A673 (cell line): ENCODE data around the gene KIF26B. TPM values are rescaled to one million over a fixed set of nuclear protein-coding genes. Genes with fewer than 3 reads are reported as not detected.

Source experiments
- BruUV-seq: library from RNA; stranded (reverse); fragments of 400-500 nt; replicated peaks from 2 replicates; lab custom pipeline; 2021; lab: Mats Ljungman, UMichigan
- CTCF ChIA-PET: fragments of 300-600 bp; sonication (Branson Sonifier 250); formaldehyde crosslinking; loops from one replicate; lab custom pipeline; 2022; ENCODE audit warnings: antibody characterized with exemption; lab: Charles Lee
- POLR2A ChIA-PET: fragments of 300-600 bp; sonication (Branson Sonifier 250); formaldehyde crosslinking; loops from one replicate; lab custom pipeline; 2022; ENCODE audit warnings: antibody characterized with exemption; ENCODE audit not compliant: low non-redundant PET; lab: Charles Lee
- DNase-seq: peaks from one replicate; pipeline ENCODE4 v3.0.0-alpha.2; 2015; ENCODE audit warnings: low spot score
- H3K27ac ChIP-seq: fragments of 200-600 bp; sonication (generic); 2 replicates; pipeline ENCODE4 v1.5.1; 2016; ENCODE audit warnings: mixed run types, low read depth, mild to moderate bottlenecking, mixed read lengths, antibody characterized with exemption, low read length; ENCODE audit not compliant: poor library complexity, severe bottlenecking
- H3K27me3 ChIP-seq: fragments of 200-600 bp; sonication (generic); replicated peaks from 2 replicates; pipeline ENCODE4 v1.6.1; 2017; ENCODE audit warnings: mixed run types, low read depth, mild to moderate bottlenecking, mixed read lengths, antibody characterized with exemption, low read length; ENCODE audit not compliant: insufficient read depth, poor library complexity
- H3K36me3 ChIP-seq: fragments of 200-600 bp; sonication (generic); 2 replicates; pipeline ENCODE4 v1.6.1; 2016; ENCODE audit warnings: mixed run types, mild to moderate bottlenecking, mixed read lengths, antibody characterized with exemption, low read length; ENCODE audit not compliant: insufficient read depth, poor library complexity, severe bottlenecking
- H3K4me1 ChIP-seq: fragments of 200-600 bp; sonication (generic); 2 replicates; pipeline ENCODE4 v1.6.1; 2017; ENCODE audit warnings: mixed run types, mild to moderate bottlenecking, mixed read lengths, antibody characterized with exemption, low read length; ENCODE audit not compliant: insufficient read depth, poor library complexity, severe bottlenecking
- H3K4me3 ChIP-seq: fragments of 200-600 bp; sonication (generic); 2 replicates; pipeline ENCODE4 v1.5.1; 2016; ENCODE audit warnings: low read depth, mixed run types, mild to moderate bottlenecking, mixed read lengths, low read length; ENCODE audit not compliant: poor library complexity, severe bottlenecking
- H3K9me3 ChIP-seq: fragments of 200-600 bp; sonication (generic); 2 replicates; pipeline ENCODE4 v1.6.1; 2016; ENCODE audit warnings: mixed run types, low read depth, mild to moderate bottlenecking, mixed read lengths, antibody characterized with exemption, low read length; ENCODE audit not compliant: poor library complexity, severe bottlenecking
- EZH2 ChIP-seq: fragments of 200-600 bp; sonication (generic); IDR thresholded peaks from 2 replicates; pipeline ENCODE4 v1.6.1; 2017; ENCODE audit warnings: borderline replicate concordance, low read depth, mild to moderate bottlenecking, mixed read lengths, antibody characterized with exemption, low read length; ENCODE audit not compliant: poor library complexity, severe bottlenecking
- intact Hi-C: fragments of 100-400 bp; cut with micrococcal nuclease; formaldehyde crosslinking; loops from one replicate; pipeline ENCODE4 v1.10.0; 2022; ENCODE audit not compliant: unreplicated experiment
- total RNA-seq: library from RNA; stranded (reverse); gene quantifications from 2 replicates; pipeline ENCODE4 v1.2.3, GENCODE V29; 2021
- TF ChIP-seq, protein P1 (sequence below): fragments of 300-800, 200-600 bp; sonication (generic); conservative IDR thresholded peaks from 2 replicates; pipeline ENCODE4 v1.5.1; 2017; ENCODE audit warnings: low read depth, mild to moderate bottlenecking, antibody characterized with exemption, low read length, moderate library complexity, mixed read lengths

Gene KIF26B
- total RNA-seq, 1 experiment from 2014 or later = not detected

DNA sequence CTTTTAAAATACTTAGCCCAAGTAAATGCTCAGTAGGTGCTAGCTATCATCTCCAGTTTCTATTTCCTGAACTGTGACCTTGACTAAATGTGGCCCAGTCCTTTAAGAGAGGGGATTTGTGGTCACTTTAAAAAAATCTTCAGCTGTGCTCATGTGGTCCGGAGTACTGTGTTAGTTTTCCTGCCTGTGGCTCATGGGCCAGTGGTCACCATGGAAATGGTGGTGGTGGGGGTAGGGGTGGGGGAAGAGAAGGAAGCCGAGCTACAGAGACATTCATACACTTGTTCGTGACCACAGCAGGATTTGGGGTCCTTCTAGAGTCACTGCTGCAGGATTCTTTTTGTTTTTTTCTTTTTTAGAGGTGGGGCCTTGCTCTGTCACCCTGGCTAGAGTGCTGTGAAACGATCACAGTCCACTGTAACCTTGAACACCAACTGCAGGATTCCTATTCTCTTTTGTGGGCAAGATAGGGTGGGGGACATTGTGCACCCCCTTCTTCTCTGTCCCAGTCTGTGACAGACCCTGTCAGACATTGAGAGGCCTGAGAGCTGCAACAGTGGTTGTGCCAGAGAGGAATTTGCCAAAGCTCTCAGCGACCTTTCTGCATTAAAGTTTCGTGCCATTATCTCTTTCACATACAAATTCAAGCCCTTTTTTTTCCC lies 25.8 kb downstream of the KIF26B start:
- TF ChIP-seq, protein P1, sequence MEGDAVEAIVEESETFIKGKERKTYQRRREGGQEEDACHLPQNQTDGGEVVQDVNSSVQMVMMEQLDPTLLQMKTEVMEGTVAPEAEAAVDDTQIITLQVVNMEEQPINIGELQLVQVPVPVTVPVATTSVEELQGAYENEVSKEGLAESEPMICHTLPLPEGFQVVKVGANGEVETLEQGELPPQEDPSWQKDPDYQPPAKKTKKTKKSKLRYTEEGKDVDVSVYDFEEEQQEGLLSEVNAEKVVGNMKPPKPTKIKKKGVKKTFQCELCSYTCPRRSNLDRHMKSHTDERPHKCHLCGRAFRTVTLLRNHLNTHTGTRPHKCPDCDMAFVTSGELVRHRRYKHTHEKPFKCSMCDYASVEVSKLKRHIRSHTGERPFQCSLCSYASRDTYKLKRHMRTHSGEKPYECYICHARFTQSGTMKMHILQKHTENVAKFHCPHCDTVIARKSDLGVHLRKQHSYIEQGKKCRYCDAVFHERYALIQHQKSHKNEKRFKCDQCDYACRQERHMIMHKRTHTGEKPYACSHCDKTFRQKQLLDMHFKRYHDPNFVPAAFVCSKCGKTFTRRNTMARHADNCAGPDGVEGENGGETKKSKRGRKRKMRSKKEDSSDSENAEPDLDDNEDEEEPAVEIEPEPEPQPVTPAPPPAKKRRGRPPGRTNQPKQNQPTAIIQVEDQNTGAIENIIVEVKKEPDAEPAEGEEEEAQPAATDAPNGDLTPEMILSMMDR = no peak
- no peak for TF ChIP-seq EZH2
- no TSS peak for BruUV-seq
- H3K27me3 ChIP-seq = no peaks in the 10 kb centered on the region
- no peaks in the 10 kb centered on the region for H3K36me3 ChIP-seq
- intact Hi-C loops = no loop called here
- ChIA-PET POLR2A (no interaction called here), CTCF (no interaction called here)
- no peak overlapping the region for H3K27ac ChIP-seq
- no peaks in the 10 kb centered on the region for H3K9me3 ChIP-seq
- H3K4me3 ChIP-seq = no peak overlapping the region
- DNase-seq = no peak
- H3K4me1 ChIP-seq = no peaks in the 10 kb centered on the region

DNA sequence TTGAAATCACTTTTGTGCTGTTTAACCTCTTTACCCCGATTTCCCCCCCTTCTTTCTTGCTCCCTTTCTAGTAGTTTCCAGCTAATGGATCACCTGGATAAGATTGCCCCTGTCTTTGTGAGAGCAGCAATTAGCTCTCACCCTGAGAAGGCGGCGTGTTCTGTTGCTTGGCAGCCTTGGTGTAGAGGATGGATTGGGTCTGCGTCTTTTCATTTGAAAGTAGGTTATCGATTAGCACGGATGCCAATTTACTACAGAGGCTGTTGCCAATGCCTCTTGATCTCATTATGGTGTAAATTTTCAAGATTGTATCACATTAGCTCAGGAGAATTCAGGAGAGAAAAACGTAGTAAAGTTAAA lies 26.4 kb downstream of the KIF26B start:
- Histone ChIP-seq H3K4me3 (no peak overlapping the region), H3K36me3 (no peaks in the 10 kb centered on the region), H3K27ac (no peak overlapping the region), H3K9me3 (no peaks in the 10 kb centered on the region), H3K27me3 (no peaks in the 10 kb centered on the region), H3K4me1 (no peaks in the 10 kb centered on the region)
- intact Hi-C loops = no loop called here
- DNase-seq = no peak
- ChIA-PET CTCF (no interaction called here), POLR2A (no interaction called here)
- no TSS peak for BruUV-seq
- TF ChIP-seq, protein P1 = no peak
- TF ChIP-seq EZH2 = no peak

DNA sequence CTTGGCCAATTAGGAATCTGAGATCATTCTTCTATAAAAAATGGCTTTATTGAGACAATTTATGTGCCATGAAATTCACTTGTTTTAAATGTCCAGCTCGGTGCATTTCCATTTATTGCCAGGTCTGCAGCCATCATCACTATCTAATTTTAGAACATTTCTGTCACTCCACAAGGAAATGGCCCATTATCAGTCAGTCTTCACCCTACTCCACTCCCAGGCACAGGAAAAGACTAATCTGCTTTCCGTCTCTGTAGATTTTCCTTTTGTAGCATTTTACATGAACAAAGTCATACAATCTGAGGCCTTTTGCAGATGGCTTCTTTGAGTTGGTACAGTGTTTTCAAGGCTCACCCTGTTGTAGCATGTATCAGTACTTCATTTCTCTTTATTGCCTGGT lies 27.2 kb downstream of the KIF26B start:
- POLR2A ChIA-PET = no interaction called here

More for the DNA sequence above, 27.2 kb downstream of the KIF26B start:
- no TSS peak for BruUV-seq
- TF ChIP-seq EZH2 = no peak
- TF ChIP-seq, protein P1 = no peak
- DNase-seq = no peak
- intact Hi-C loops = no loop called here
- Histone ChIP-seq H3K36me3 (no peaks in the 10 kb centered on the region), H3K4me1 (no peaks in the 10 kb centered on the region), H3K27me3 (no peaks in the 10 kb centered on the region), H3K4me3 (no peak overlapping the region), H3K27ac (no peak overlapping the region), H3K9me3 (no peaks in the 10 kb centered on the region)
- CTCF ChIA-PET = no interaction called here
